ENCODE results near the gene BCL2L13.

- TF ChIP-seq, protein P1, sequence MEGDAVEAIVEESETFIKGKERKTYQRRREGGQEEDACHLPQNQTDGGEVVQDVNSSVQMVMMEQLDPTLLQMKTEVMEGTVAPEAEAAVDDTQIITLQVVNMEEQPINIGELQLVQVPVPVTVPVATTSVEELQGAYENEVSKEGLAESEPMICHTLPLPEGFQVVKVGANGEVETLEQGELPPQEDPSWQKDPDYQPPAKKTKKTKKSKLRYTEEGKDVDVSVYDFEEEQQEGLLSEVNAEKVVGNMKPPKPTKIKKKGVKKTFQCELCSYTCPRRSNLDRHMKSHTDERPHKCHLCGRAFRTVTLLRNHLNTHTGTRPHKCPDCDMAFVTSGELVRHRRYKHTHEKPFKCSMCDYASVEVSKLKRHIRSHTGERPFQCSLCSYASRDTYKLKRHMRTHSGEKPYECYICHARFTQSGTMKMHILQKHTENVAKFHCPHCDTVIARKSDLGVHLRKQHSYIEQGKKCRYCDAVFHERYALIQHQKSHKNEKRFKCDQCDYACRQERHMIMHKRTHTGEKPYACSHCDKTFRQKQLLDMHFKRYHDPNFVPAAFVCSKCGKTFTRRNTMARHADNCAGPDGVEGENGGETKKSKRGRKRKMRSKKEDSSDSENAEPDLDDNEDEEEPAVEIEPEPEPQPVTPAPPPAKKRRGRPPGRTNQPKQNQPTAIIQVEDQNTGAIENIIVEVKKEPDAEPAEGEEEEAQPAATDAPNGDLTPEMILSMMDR (IDR thresholded peaks at IDR 0.05): no peak
- TF ChIP-seq POLR2A (IDR thresholded peaks at IDR 0.05): no peak
Observed at GRCh38 chr22:17761138-17761488, 122.6 kb downstream of the BCL2L13 start.

Data from uterus (tissue), 2 donors.